HCT116 (cell line): Measurements from ENCODE around the gene ANXA4.

Source experiments
- POLR2A ChIP-seq: IDR thresholded peaks from 2 replicates; pipeline ENCODE4 v1.7.0; 2011; ENCODE audit warnings: borderline replicate concordance; ENCODE audit not compliant: insufficient read depth, insufficient read length; ENCODE audit errors: extremely low read depth
- TF ChIP-seq, protein P1 (sequence below), 3 experiments: fragments of 200-600 bp in 1 of 3; sonication (generic) in 1 of 3; IDR thresholded peaks in 2 of 3; conservative IDR thresholded peaks in 1 of 3; 2 replicates each; pipeline ENCODE4 v1.5.1; 2012 to 2017; ENCODE audit warnings: low read depth in 2 of 3, low read length in 2 of 3, antibody characterized with exemption in 1 of 3, borderline replicate concordance in 1 of 3, control low read depth in 1 of 3, mild to moderate bottlenecking in 1 of 3, mixed read lengths in 1 of 3, mixed run types in 1 of 3, moderate library complexity in 1 of 3; ENCODE audit not compliant: insufficient read depth in 1 of 3

DNA sequence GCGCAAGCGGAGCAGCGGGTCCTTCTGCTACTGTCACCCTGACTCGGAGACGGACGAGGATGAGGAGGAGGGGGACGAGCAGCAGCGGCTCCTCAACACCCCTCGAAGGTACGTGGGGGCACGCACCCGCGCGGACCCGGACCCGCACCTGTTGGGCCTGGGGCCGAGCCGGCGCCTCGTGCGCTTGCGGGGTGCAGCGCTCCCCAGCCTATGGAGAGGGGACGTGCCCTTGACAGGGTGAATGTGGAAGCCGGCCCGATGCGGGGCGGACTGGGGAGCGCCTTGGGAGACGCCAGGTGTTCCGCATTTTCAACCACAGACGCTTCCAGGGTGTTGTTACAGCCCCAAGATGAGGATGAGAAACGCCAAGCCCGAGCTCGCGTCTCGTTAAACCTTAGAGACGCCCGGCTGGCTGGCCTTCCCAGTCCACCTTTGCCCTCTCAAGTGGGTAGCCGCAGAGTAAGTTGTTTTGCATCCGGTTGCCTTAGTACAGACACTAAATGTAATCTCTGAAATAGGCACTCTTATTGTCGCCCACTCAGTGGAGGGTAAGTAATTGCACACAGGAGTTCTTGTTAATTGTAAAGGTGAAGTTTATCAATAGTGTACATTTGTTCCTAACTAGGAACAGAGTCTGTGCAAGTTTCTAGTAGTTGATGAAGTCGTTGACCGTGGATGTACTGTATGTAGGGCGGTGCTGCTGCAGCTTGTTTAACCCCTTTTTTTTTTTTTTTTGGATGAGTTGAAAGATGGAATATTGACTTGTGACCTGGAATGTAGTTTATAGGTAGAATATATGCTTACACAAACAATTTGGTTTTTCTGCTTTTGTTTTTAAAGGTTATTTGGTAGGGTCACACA lies 88.3 kb downstream of the ANXA4 start:
- no peak for TF ChIP-seq POLR2A
- TF ChIP-seq, protein P1, sequence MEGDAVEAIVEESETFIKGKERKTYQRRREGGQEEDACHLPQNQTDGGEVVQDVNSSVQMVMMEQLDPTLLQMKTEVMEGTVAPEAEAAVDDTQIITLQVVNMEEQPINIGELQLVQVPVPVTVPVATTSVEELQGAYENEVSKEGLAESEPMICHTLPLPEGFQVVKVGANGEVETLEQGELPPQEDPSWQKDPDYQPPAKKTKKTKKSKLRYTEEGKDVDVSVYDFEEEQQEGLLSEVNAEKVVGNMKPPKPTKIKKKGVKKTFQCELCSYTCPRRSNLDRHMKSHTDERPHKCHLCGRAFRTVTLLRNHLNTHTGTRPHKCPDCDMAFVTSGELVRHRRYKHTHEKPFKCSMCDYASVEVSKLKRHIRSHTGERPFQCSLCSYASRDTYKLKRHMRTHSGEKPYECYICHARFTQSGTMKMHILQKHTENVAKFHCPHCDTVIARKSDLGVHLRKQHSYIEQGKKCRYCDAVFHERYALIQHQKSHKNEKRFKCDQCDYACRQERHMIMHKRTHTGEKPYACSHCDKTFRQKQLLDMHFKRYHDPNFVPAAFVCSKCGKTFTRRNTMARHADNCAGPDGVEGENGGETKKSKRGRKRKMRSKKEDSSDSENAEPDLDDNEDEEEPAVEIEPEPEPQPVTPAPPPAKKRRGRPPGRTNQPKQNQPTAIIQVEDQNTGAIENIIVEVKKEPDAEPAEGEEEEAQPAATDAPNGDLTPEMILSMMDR (IDR thresholded peaks at IDR 0.05 in 2 of 3, conservative IDR thresholded peaks at IDR 0.05 in 1 of 3; ENCODE audit: borderline replicate concordance in 1 of 3, insufficient read depth in 1 of 3, low read depth in 2 of 3, low read length in 2 of 3): no peak
